GF-D8 (cell line): ENCODE measurements around the gene TRAPPC1.
A peak's percentile ranks its signal among the peaks of the same experiment; 100 is the strongest.

Experiments used
- DNase-seq: peaks from one replicate; lab custom pipeline; 2025; lab: John Stamatoyannopoulos, UW

TRAPPC1 gene

DNA sequence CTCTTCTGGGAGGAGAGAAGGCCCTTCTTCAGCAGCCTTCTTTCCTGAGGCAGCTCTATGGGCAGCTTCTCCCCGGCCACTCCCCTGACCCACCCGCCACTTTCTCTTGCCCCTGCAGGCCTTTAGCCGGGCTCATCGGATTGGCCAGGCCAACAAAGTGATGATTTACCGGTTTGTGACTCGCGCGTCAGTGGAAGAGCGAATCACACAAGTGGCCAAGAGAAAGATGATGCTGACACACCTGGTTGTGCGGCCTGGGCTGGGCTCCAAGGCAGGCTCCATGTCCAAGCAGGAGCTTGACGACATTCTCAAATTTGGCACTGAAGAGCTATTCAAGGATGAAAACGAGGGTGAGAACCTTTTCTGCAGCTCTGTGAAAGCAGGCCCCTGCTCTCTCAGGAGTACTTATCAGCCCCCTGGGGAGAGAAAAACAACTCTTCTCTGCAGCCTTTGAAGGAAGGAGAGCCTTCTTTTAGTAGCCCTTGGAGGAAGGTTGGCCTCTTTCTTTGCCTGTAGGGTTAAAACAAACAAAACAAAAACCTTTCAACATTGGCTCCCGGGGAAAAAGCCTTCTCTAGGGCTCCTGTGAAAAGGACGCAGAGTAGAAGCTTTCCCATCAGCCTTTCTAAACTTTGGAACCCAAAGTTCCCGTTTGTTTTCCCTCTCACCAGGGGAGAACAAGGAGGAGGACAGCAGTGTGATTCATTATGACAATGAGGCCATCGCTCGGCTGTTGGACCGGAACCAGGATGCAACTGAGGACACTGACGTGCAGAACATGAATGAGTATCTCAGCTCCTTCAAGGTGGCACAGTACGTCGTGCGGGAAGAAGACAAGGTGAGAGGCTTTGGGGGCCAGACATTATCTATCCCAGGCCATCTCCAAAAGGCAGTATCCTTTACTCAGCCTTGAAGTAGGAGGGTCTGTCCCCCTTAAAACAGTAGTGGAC lies 28.3 kb downstream of the TRAPPC1 start:
- DNase-seq: no peak

DNA sequence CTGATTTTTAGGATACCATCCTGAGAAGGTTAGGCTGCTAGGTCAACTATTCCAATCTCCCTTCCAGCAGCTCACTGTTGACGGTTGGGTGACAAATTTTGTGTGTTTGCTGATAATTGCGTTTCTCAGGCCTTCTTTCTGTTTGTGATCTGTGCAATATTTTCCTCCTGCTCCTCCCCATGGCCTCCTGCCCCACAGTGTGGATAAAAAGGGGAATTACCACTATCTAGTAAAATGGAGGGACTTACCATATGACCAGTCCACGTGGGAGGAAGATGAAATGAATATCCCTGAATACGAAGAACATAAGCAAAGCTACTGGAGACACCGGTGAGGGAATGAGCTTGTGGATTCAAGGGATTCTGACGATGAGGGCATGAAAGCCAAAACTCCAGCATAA lies 34.0 kb downstream of the TRAPPC1 start:
- no peak for DNase-seq

DNA sequence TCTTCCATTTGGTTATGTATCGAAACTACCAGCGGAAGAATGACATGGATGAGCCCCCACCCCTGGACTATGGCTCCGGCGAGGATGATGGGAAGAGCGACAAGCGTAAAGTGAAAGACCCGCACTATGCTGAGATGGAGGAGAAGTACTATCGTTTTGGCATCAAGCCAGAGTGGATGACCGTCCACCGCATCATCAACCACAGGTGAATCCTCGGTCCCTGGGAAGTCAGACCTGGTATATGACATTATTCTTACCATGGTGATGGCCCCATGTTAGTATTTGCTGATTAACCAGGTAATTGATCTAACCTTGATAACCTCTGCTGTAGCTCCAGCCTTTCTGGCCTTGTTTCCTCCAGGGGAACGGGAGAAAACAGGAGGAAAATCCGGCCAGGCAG lies 34.7 kb downstream of the TRAPPC1 start:
- DNase-seq: no peak

DNA sequence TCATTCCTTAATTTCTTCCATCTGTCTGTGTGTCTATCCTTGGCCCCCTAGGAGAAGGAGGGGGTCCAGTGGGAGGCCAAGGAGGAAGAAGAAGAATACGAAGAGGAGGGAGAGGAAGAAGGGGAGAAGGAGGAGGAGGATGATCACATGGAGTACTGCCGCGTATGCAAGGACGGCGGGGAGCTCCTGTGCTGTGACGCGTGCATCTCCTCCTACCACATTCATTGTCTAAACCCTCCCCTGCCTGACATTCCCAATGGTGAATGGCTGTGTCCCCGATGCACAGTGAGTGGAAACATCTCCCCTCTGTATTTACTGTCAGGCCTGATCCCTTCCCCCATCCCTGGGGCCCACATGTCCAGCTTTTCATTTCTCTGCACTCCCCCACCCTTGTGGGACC lies 36.9 kb downstream of the TRAPPC1 start:
- no peak for DNase-seq

DNA sequence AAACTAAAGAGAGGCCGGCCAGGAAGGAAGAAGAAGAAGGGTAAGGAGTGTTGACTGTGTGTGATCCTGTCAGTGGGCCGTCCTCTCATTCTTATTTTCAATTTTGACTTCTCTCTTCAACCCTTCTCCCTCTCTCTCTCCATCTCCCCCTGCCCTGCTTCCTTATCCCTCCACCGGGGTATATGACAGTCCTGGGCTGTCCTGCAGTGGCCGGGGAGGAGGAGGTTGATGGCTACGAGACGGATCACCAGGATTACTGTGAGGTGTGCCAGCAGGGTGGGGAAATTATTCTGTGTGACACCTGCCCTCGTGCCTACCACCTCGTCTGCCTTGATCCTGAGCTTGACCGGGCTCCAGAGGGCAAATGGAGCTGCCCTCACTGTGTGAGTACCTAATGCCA lies 37.5 kb downstream of the TRAPPC1 start:
- DNase-seq: no peak

DNA sequence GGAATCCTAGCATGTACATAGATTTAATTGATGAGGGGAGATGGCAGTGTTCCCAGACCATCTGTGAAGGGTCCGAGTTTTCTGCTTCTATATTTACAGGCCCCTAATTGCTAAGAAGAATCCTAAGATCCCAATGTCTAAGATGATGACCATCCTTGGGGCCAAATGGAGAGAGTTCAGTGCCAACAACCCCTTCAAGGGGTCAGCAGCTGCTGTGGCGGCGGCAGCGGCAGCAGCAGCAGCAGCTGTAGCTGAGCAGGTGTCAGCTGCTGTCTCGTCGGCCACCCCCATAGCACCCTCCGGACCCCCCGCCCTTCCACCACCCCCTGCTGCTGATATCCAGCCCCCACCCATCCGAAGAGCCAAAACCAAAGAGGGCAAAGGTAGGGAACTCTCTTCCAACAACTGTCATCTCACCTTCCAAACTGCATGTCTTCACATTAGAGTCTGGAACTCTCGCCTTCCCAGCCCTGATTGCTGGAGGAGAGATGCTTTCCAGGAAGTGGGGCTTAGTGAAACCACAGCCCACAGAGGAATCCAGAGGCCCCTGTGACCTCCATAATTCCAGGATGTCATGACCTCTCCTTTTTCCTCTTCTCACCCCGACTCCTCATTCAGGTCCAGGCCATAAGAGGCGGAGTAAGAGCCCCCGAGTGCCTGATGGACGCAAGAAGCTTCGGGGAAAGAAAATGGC lies 38.4 kb downstream of the TRAPPC1 start:
- no peak for DNase-seq

DNA sequence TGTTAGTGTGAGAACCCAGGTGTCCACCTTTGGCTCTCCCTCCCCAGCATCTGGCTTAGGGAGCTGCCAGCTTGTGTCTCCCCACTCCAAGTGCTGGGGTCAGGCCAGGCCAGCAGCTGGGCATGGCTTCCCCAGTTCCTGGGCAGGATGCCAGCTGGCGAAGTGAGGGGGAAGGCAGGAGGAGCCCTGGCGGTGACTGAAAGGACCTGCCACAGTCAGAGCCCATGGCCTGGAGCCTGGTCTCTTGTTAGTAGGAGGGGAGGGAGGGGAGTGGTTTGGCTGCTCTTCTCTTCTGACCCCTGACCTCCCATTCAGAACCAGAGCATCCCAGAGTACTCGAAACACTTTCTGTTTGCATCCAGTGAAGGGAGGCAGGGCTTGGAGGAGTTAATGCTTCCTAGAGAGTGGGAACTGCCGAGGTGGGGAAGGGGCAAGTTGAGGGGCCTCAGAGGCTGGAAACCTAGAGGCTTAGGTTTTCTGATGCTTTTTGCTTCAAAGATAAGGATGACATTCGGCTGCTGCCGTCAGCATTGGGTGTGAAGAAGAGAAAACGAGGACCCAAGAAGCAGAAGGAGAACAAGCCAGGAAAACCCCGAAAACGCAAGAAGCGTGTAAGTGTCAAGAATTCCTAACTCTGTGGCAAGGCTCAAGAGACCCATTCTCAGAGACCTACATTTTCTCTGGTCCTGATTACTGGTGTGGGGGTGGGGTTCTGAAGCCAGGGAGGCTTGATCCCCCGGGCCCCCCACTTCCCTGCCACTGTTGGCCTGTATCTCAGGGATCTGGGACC lies 42.4 kb downstream of the TRAPPC1 start:
- peak; percentile 34 for DNase-seq

DNA sequence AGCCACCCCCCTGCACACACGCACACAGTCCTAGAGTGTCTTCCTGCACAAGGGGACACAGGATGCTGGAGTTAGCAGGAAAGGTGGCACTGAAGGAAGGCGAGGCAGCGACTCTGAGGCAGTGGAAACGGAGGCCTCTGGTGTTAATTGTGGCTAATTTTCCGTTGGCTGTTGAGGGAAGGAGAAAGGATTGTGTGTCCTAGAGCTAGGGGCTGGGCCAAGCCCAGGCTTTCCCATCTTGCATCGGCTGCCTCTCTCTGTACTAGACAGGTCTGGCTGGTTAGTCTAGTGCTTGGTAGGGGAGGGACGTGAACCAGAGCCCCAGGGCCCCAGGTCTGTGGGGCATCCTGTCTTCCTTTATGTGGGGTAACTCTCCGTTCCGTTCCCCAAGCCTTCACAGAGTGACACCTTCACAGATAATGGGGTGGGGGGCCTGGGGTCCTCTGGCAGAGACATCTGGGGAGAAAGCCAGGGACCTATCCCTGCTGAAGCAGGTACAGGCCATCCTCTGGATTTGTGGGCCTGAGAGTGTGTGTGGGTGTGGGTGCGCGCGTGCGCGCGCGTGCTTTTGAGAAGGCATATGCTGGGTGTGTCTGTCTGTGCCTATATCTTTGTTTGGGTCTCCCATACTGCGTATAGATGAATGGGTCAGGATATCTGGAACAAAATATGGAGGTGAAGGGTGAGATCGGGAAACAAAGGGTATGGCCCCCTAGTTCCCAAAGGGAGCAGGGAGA lies 43.4 kb downstream of the TRAPPC1 start, which contains the start of gene CHD3:
TSS of gene CHD3 (plus strand) at position 606 of the 737 bp plus-strand sequence. CDS start 212 bp downstream, outside the sequence.
- no peak for DNase-seq

DNA sequence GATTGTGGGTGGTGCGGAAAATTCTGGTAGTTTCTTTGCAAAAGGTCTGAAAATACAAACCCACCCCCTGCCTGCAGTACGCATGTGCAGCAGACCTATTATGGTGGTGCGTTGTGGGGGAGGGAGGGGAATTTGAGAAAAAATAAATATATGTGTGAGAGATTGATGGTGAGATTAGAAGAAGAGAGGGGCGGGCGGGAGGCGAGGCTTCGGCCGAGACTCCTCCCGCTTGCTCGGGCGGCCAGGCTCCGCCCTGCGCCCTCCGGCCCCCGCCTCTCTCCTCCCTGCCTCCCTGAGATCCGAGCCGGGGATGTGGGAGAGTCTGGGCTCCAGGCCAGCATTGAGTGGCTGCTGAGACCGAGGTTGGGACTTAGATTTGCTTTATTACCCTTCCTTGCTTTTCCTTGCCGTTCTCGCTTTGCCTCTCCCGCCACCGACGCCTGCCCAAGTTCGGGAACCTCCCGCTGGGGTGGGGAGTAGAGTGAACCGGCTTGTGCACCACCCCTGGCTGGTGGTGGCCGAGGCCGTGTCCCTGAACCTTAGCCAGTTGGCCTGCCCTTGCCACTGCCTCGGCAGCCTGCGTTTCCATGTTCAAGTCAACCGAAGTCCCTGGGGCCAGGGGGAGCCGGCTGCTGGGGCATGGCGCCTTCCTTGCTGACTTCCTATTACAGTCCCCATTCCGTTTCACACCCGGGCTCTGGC lies 44.1 kb downstream of the TRAPPC1 start:
- DNase-seq: peak; percentile 77

DNA sequence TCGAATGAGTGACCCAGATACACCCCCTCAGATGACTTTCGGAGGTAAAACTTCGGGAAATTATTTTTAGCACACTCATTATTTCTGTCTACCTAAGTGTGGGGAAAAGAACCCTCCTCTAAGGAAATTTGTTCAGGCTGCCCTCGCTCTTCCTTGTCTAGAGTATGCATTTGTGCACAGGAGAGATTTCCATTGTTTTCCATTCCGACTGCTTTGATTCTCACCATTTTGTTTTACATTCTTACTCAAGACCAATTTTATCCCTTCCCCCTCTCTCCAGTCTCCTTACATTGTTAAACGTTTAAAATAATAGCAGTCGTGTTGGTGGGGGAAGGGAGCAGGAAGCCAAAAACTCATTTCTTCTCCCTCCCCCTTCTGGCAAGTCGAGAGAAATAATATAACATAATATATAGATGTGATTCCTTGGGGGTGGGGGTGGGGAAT lies 44.7 kb downstream of the TRAPPC1 start:
- no peak for DNase-seq

DNA sequence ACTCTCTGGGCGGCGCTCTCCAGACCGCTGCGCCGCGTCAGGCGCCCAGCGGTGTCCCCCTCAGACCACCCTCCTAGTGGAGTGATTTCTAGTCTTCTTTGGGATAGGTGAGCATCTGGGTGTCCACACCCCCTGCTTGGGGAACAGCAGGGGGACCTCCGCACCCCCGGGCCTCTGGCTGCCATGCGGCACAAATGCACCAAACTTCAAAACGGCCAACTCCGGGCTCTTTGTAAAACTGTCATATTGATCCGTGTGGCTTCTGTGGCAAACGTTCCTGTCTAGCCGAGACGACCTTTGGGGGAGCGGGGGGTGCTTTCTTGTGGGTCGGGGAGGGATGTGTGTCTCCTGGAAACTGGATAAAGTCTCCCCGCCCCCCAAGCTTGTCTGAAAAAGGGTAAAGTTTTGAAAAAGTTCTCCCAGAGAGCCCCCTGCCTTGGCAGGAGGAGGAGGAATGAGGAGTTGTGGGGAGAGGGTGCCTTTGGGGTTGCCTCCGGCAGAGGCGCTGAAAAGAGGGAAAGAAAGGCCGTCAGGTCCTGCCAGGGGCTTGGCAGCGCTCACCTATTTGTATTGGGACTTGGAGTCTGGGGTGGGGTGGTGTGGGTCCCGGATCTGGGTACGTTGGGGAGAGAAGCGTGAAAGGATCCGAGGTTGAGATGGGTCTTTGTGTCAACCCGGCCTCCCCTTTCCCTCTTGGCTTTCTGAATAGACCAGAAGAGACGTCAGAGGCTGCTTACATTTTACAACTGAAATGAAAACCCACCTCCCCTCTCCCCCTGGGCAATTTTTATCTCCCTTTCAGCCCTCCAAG lies 45.3 kb downstream of the TRAPPC1 start:
- DNase-seq: no peak

DNA sequence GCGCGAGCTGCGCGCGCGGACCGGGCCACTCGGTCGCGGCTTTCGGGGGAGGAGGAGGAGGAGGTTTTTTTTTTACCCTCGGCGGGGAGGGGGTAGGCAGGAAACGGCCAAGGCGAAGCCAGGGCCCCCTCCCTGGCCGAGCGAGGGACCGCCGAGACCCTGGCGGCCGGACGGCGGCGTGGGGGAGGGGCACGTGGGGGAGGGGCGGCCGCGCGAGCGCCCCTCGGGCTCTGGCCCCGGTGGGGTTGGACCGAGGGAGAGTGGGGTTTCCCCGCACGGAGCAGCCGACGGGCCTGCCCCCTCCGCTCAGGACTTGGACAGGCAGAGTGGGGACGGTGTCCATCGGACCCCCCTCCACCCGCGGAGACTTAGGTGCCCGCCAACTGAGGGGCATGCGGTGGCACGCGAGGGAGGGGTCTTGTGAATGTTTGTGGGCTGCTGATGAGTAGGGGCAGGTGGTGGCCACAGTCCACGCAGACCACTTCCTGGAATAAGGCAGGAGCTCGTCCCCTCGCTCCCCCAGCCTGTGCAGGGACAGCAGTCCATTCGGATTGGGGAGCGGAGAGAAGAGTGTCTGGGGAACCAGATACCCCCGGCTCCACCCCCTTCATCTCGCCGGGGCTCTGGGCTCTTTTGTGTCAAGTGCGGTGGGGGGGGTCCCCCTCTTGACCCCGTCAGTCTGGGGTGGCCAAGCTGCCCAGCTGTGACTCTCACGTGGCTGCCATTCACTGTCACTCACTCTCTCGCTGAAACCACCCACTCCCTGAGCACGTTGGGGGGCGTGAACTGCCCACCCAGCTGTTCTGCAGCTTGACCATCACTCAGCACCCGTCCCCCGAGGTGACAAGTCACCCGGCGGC lies 46.1 kb downstream of the TRAPPC1 start:
- DNase-seq: peak; percentile 23

DNA sequence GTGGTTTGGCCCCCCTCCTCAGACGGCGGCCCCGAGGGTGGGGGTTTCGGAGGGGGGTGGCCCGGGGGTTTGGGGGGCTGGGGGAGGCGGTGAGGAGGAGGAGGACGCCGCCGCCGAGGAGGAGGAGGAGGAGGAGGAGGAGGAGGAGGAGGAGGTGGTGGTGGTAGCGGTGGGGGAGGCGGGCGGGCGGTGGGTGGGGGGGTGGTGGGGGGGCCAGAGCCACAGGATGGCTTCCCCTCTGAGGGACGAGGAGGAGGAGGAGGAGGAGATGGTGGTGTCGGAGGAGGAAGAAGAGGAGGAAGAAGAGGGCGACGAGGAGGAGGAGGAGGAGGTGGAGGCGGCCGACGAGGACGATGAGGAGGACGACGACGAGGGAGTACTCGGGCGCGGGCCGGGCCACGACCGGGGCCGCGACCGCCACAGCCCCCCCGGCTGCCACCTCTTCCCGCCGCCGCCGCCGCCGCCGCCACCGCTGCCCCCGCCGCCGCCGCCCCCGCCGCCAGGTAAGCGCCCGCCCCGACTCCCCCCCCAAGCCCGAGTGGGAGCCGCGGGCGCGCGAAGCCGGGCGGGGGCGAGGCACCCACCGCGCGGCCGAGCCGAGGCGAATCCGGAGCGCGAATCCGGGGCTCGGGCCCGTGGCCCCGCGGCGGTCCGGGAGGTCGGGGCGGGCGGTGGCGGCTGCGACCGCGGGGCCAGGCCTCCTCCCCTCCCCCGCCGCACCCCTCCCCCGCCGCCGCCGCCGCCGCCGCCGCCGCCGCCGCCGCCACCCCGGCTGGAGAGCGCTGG lies 47.0 kb downstream of the TRAPPC1 start:
- DNase-seq: no peak

DNA sequence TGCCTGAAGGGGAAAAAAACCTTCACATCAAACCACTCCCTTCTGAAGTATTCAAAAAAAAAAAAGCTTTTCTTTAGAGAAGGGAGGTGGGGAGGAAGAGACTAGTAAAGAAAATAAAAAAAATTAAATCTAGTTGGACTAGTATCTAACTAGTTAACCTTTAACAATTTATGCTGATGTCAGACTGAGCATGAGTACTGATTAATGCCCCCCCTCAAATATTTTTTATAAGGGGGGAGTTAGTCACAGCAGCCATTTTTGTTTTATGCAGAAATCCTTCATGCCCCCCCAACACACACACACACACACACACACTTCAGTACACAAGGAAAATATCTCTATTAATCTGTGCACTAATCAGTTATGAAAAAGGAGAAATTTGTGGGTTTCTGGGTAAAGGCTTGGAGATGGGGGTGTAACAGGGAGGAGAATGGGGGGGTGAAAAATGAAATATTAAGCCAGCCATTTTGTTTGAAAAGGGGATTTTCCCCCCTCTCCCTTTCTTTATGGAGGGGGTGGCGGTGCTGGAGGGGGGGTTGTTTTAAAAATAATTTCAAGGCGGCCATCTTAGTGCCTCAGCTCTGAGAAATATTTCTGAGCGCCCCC lies 47.9 kb downstream of the TRAPPC1 start:
- no peak for DNase-seq

DNA sequence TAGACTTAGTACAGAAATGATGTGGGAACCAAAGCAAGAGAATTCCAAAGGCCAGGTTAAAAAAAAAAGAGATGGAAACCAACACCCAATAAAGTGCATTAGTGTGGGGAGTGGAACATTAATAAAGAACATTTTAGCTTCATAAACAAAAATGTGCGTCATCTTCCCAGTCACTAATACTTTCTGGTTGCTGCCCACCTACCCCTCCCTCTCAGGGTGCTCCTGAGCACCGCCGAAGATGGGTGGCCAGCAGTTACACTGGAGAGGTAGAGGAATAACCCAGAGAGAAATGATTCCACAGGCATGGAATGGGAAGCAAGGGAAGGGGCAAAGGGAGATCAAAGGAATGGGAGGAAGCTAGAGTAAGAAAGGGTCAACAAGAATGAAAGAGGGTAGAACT lies 49.1 kb downstream of the TRAPPC1 start:
- DNase-seq: no peak

DNA sequence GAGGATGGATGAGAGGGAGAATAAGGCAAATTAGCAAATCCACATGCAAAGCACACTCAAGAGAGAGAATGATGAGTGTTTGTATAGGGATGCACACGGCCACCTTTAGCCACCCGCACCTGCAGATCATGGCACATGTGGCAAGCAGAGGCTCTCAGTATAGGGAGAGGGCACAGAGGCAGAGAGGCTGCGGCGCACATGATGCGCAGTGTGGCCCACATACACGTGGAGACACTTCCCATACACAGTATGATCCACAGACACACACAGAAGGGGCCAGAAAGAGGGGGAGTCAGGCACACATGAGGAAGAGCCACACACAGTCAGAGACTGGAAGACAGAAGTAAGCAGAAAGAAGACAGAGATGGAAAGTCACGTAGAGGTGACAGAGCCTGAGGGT lies 49.7 kb downstream of the TRAPPC1 start:
- no peak for DNase-seq

DNA sequence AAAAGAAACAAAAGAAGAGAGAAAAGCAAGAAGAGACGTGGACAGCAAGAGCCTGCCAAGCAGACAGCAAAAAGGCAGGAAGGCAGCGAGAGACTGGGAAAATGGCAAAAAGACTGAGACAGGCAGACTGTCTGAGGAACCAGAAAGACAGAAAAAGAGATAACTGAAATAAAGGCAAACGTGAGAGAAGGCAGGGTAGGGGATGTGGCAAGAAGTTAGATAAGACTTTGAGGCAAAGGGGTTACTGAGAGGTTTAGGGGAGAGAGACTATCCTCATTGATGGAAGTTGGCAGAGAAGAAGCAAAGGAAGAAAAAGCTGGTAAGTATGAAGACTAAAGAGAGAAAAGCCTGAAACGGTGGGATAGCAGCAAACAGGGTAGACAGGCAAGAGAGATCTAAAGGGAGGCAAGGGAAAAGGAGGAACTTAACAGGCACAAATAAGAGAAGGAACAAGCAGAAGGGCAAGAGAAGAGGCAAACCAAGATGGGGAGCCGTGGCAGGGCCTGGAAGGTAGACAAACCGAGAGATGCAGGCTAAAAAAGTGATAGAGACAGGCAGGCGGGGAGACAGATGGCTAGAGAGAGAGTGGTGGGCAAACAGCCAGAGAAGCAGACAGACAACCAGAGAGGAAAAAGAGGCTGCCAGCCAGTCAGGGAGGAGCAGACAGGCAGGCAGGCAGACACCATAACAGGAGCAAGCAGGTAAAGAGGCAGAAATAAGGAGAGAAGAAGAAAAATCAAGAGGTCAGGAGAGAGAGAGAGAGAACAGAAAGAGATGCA lies 50.3 kb downstream of the TRAPPC1 start:
- no peak for DNase-seq
